NCI-H2107 (cell line): ENCODE measurements around the gene ENDOD1.
A peak's percentile ranks its signal among the peaks of the same experiment; 100 is the strongest.

Source experiments
- DNase-seq: peaks from one replicate; lab custom pipeline; 2025; lab: John Stamatoyannopoulos, UW

Gene ENDOD1

GRCh38 chr11:95144313-95145235 is 54.9 kb downstream of the ENDOD1 start:
- DNase-seq: no peak

- DNase-seq: no peak
Measured at GRCh38 chr11:95145430-95146060, 55.9 kb downstream of the ENDOD1 start.

- DNase-seq: no peak
Measured at GRCh38 chr11:95147364-95147905, 57.8 kb downstream of the ENDOD1 start.

GRCh38 chr11:95148406-95148805 is 58.8 kb downstream of the ENDOD1 start:
- no peak for DNase-seq

- DNase-seq: no peak
Measured at GRCh38 chr11:95148938-95149337, 59.3 kb downstream of the ENDOD1 start.

GRCh38 chr11:95149651-95150364 is 60.2 kb downstream of the ENDOD1 start:
- no peak for DNase-seq

- DNase-seq: peak; percentile 93
Measured at GRCh38 chr11:95150956-95151684, 61.5 kb downstream of the ENDOD1 start.

- DNase-seq: no peak
Measured at GRCh38 chr11:95152876-95153856, 63.5 kb downstream of the ENDOD1 start.

- no peak for DNase-seq
Measured at GRCh38 chr11:95153857-95154246, 64.2 kb downstream of the ENDOD1 start.

GRCh38 chr11:95154514-95154913 is 64.9 kb downstream of the ENDOD1 start:
- peak; percentile 20 for DNase-seq

- no peak for DNase-seq
Measured at GRCh38 chr11:95155385-95155784, 65.7 kb downstream of the ENDOD1 start.

GRCh38 chr11:95156133-95156721 is 66.6 kb downstream of the ENDOD1 start:
- DNase-seq: no peak

- DNase-seq: no peak
Measured at GRCh38 chr11:95156916-95157541, 67.4 kb downstream of the ENDOD1 start.

- no peak for DNase-seq
Measured at GRCh38 chr11:95157824-95158223, 68.2 kb downstream of the ENDOD1 start.

- DNase-seq: no peak
Measured at GRCh38 chr11:95161248-95161647, 71.6 kb downstream of the ENDOD1 start.

- DNase-seq: no peak
Measured at GRCh38 chr11:95163106-95163505, 73.5 kb downstream of the ENDOD1 start.

- DNase-seq: no peak
Measured at GRCh38 chr11:95165638-95166037, 76.0 kb downstream of the ENDOD1 start.

GRCh38 chr11:95166781-95167180 is 77.1 kb downstream of the ENDOD1 start:
- no peak for DNase-seq

GRCh38 chr11:95170294-95170693 is 80.6 kb downstream of the ENDOD1 start:
- no peak for DNase-seq
